Osteoblast (primary cell): Measurements from ENCODE around the gene USF3. TPM values are rescaled to one million over a fixed set of nuclear protein-coding genes. Genes with fewer than 3 reads are reported as not detected.

ENCODE experiments used
- DNase-seq: peaks from one replicate; pipeline ENCODE4 v3.0.0; 2011; ENCODE audit warnings: low spot score, mixed read lengths; ENCODE audit not compliant: insufficient read length; ENCODE audit errors: missing footprints
- H2AFZ ChIP-seq: 2 replicates; pipeline ENCODE4 v1.6.0; 2011; ENCODE audit warnings: mild to moderate bottlenecking, low read length
- H3K27ac ChIP-seq: 2 replicates; pipeline ENCODE4 v1.5.1; 2011; ENCODE audit warnings: mild to moderate bottlenecking, low read depth, low read length, moderate library complexity
- H3K27me3 ChIP-seq: 2 replicates; pipeline ENCODE4 v1.6.0; 2012; ENCODE audit warnings: mild to moderate bottlenecking, control low read depth, inconsistent platforms, low read length, moderate library complexity; ENCODE audit not compliant: insufficient read depth
- H3K36me3 ChIP-seq: 2 replicates; pipeline ENCODE4 v1.5.1; 2011; ENCODE audit warnings: mild to moderate bottlenecking, low read length, control low read depth, moderate library complexity; ENCODE audit not compliant: insufficient read depth
- H3K4me1 ChIP-seq: 2 replicates; pipeline ENCODE4 v1.5.1; 2011; ENCODE audit warnings: mild to moderate bottlenecking, low read length, control low read depth, moderate library complexity; ENCODE audit not compliant: insufficient read depth
- H3K4me2 ChIP-seq: 2 replicates; pipeline ENCODE4 v1.6.0; 2011; ENCODE audit warnings: mild to moderate bottlenecking, low read length; ENCODE audit not compliant: insufficient read depth
- H3K4me3 ChIP-seq: fragments of 200-600 bp; sonication (generic); 3 replicates; pipeline ENCODE4 v1.5.1; 2012; ENCODE audit warnings: mild to moderate bottlenecking, low read length, inconsistent platforms; ENCODE audit not compliant: insufficient read depth
- H3K79me2 ChIP-seq: 2 replicates; pipeline ENCODE4 v1.6.0; 2012; ENCODE audit warnings: mild to moderate bottlenecking, low read length, control low read depth, inconsistent platforms; ENCODE audit not compliant: insufficient read depth
- H3K9me3 ChIP-seq: 2 replicates; pipeline ENCODE4 v1.5.1; 2011; ENCODE audit warnings: low read depth, low read length, control low read depth
- H4K20me1 ChIP-seq: 2 replicates; pipeline ENCODE4 v1.6.0; 2012; ENCODE audit warnings: mild to moderate bottlenecking, low read length, control low read depth; ENCODE audit not compliant: insufficient read depth
- total RNA-seq: library from RNA; depleted of rRNA; stranded (reverse); fragments of >200 nt; gene quantifications from 2 replicates; pipeline ENCODE4 v1.2.3, GENCODE V29; 2012
- TF ChIP-seq, protein P1 (sequence below): IDR thresholded peaks from 2 replicates; pipeline ENCODE4 v1.5.1; 2011; ENCODE audit warnings: mild to moderate bottlenecking, low read depth, low read length, moderate library complexity; ENCODE audit errors: extremely low read depth

USF3 gene
- total RNA-seq, 1 donor: 10.5 TPM

DNA sequence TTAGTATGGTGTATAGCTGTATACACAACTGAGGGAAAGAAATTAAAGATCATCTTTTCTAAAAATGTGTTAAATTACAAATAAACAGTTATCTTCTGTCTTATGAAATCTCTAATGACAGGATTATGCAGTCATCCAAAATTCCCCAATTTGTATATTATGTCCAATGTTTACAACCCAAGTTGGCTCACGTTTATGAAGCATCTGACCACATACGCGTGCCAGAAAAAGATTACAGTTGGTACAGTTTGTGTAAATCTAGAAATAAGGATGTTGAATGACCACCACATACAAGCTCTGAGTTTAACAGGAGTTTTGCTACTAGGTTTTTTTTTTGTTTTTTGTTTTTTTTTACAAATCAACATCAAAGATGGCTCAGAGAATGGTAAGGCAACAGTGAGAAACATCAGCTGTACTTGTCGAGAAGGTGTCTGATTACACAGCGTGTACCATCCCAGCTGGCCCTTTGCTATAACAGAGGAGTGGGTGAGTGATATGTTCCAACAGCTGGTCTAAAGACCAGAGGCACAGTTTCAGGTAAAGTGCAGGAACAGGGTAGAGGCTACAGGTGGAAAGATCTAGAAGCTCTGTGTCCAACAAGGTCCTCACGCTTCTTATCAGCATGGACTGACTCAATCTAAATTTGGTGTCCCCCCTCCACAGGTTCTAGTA lies 47.1 kb downstream of the USF3 start:
- no peaks in the 10 kb centered on the region for H3K4me1 ChIP-seq
- no peaks in the 10 kb centered on the region for H3K27me3 ChIP-seq
- TF ChIP-seq, protein P1, sequence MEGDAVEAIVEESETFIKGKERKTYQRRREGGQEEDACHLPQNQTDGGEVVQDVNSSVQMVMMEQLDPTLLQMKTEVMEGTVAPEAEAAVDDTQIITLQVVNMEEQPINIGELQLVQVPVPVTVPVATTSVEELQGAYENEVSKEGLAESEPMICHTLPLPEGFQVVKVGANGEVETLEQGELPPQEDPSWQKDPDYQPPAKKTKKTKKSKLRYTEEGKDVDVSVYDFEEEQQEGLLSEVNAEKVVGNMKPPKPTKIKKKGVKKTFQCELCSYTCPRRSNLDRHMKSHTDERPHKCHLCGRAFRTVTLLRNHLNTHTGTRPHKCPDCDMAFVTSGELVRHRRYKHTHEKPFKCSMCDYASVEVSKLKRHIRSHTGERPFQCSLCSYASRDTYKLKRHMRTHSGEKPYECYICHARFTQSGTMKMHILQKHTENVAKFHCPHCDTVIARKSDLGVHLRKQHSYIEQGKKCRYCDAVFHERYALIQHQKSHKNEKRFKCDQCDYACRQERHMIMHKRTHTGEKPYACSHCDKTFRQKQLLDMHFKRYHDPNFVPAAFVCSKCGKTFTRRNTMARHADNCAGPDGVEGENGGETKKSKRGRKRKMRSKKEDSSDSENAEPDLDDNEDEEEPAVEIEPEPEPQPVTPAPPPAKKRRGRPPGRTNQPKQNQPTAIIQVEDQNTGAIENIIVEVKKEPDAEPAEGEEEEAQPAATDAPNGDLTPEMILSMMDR: no peak
- H2AFZ ChIP-seq: no peak overlapping the region
- no peaks in the 10 kb centered on the region for H4K20me1 ChIP-seq
- H3K4me3 ChIP-seq: no peak overlapping the region
- no peaks in the 10 kb centered on the region for H3K36me3 ChIP-seq
- H3K4me2 ChIP-seq: no peak overlapping the region
- no peak overlapping the region for H3K27ac ChIP-seq
- no peak for DNase-seq
- no peaks in the 10 kb centered on the region for H3K79me2 ChIP-seq
- H3K9me3 ChIP-seq: peaks cover under 1% of the 10 kb centered on the region

DNA sequence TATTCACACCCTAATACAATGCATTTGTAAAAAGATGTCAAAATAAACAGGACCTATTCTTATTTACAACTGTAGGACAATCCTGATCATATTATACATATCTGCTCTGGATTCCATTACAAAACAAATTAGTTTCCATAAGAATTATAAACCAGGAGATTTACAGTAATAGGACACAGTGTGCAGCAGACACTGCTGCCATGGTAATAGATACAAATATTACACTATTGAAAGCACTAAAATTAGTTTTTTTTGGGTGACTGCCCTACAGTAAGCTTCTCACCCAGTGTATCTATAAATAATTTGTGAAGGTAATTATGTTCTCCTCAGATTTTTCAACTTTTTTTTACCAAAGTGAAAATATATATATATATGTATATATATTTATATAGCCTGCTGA lies 47.9 kb downstream of the USF3 start:
- no peak for DNase-seq
- H3K36me3 ChIP-seq: no peaks in the 10 kb centered on the region
- H4K20me1 ChIP-seq: no peaks in the 10 kb centered on the region
- H2AFZ ChIP-seq: no peak overlapping the region
- H3K27me3 ChIP-seq: no peaks in the 10 kb centered on the region
- no peak overlapping the region for H3K4me2 ChIP-seq
- no peak overlapping the region for H3K27ac ChIP-seq
- H3K9me3 ChIP-seq: peaks cover 5% of the 10 kb centered on the region
- no peak overlapping the region for H3K4me3 ChIP-seq
- no peaks in the 10 kb centered on the region for H3K4me1 ChIP-seq
- H3K79me2 ChIP-seq: no peaks in the 10 kb centered on the region
- TF ChIP-seq, protein P1: no peak

DNA sequence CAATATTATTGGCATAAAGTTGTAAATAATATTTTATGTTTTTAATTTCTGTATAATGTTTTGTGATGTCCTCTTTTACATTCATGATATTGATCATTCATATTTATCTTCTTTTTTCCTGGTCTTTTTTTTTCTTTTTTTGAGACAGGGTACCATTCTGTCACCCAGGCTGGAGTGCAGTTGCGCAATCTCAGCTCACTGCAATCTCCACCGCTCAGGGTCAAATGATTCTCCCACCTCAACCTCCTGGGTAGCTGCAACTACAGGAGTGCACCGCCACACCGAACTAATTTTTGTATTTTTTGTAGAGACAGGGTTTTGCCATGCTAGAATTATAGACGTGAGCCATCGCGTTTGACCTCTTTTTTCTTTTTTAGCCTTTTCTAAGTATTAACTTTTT lies 52.9 kb downstream of the USF3 start:
- Histone ChIP-seq H3K36me3 (no peaks in the 10 kb centered on the region), H2AFZ (no peak overlapping the region), H4K20me1 (no peaks in the 10 kb centered on the region), H3K27ac (no peak overlapping the region), H3K4me2 (no peak overlapping the region), H3K9me3 (peaks cover 5% of the 10 kb centered on the region), H3K27me3 (no peaks in the 10 kb centered on the region), H3K4me1 (no peaks in the 10 kb centered on the region), H3K4me3 (no peak overlapping the region), H3K79me2 (no peaks in the 10 kb centered on the region)
- DNase-seq: no peak
- TF ChIP-seq, protein P1: no peak

DNA sequence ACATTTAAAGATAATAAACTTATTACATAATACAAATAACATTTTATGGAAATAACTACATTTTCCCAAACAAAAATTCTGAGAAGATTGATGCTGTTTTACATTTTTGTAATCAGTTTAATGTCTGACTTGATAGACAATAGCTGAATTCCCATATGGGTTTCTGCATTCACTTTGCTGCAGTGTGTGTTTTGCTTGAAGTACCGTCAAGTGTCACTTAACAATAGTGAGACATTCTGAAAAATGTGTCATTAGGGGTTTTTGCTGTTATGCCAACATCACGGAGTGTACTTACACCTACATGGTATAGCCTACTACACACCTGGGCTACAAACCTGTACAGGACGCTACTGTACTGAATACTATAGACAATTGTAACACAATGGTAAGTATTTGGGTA lies 57.5 kb downstream of the USF3 start:
- no peak for DNase-seq
- Histone ChIP-seq H2AFZ (no peak overlapping the region), H3K27me3 (no peaks in the 10 kb centered on the region), H3K4me3 (no peak overlapping the region), H3K27ac (no peak overlapping the region), H3K4me2 (no peak overlapping the region), H3K4me1 (no peaks in the 10 kb centered on the region), H4K20me1 (no peaks in the 10 kb centered on the region), H3K9me3 (peaks cover 2% of the 10 kb centered on the region), H3K79me2 (no peaks in the 10 kb centered on the region), H3K36me3 (no peaks in the 10 kb centered on the region)
- TF ChIP-seq, protein P1: no peak
